NCI-H1092 treated with DMSO at 0.1 percent for 48 hours (cell line): ENCODE measurements around the gene VWCE.
"Not testable (repeated sequence)": the region's sequence is repeated elsewhere in the genome, so short reads cannot be mapped to it uniquely, and the experiment has no call there.

Experiments
- DNase-seq: peaks from one replicate; lab custom pipeline; 2025; lab: John Stamatoyannopoulos, UW

Gene VWCE

GRCh38 chr11:61254403-61255025 is 40.6 kb downstream of the VWCE start:
- peak; percentile 53 for DNase-seq

GRCh38 chr11:61252332-61252731 is 42.8 kb downstream of the VWCE start:
- not testable (repeated sequence) for DNase-seq

DNA sequence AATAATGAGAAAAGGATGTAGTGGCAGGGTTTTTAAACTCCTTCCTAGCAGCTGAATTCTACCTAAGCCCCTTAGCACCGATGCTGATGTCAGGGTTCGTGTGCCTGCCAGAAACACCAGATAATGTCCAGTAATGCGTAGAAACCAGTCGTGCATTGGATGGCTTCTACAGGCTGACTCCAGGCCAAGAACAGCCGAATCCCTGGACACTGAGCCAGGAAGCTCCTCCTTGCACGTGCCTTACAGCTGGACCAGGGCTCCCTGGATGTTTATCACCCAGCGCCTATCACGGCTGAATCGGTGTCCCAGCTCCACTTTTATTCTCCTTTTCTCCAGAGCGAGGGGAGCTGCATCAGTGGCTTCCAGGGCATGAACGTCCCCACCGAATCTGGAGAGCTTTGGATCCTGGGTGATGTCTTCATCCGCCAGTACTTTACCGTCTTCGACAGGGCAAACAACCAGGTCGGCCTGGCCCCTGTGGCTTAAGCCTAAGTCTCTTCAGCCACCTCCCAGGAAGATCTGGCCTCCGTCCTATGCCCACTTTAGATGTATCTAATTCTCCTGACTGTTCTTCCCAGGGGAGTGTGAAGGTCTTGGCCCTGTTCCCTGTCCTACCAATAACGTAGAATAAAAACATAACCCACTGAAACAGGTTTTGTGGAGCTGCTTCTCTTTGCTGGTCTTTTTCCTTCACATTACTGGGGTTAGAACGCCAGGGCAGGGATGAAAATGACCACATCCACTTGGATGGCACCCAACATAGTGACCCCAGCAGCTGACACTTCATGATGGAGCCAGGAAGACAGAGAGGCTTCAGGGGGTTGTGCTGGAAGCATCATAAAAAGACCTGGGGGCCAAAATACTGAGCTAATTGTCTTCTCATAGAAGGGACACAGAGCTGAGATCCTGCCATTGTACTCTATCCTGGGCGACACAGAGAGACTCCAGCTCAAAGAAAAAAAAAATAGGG is 44.0 kb downstream of the VWCE start:
- DNase-seq, result not testable (repeated sequence)

DNA sequence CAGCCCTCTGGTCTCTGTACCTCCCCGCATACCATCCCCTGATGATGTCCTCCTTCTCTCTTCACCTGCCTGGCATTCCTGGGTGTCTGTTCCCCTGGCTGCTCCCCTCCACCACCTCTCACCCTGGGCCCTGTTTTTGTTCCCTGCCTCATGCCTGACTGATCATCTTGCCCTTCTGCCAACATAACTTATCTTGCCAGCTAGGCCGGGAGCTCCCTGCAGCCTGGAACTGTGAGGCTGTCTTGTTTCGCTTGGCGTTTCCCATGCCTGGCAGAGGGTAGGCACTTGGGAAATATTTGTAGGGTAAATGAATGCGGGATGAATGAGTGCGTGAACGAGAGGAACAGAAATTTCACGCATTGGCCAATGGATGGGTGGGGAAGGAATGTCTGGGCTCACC is 45.9 kb downstream of the VWCE start:
- DNase-seq, result not testable (repeated sequence)

- DNase-seq, result not testable (repeated sequence)
Measured at GRCh38 chr11:61248071-61248470, 47.0 kb downstream of the VWCE start.

GRCh38 chr11:61245284-61245964 is 49.7 kb downstream of the VWCE start:
- DNase-seq, result not testable (repeated sequence)

DNA sequence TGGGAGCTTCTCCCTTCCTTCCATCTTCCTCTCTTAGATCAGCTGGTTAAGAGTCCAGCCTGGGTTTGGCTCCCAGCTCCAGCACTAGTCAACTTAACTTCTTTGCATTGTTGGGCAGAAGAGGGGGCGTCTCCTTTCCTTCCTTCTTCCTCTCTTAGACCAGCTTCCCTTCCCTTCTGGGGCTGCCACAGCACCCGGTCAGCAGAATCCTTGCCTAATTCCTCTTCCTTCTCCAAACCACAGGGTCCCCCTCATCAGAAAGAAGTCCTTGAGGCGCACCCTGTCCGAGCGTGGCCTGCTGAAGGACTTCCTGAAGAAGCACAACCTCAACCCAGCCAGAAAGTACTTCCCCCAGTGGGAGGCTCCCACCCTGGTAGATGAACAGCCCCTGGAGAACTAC is 53.6 kb downstream of the VWCE start:
- DNase-seq, result not testable (repeated sequence)

DNA sequence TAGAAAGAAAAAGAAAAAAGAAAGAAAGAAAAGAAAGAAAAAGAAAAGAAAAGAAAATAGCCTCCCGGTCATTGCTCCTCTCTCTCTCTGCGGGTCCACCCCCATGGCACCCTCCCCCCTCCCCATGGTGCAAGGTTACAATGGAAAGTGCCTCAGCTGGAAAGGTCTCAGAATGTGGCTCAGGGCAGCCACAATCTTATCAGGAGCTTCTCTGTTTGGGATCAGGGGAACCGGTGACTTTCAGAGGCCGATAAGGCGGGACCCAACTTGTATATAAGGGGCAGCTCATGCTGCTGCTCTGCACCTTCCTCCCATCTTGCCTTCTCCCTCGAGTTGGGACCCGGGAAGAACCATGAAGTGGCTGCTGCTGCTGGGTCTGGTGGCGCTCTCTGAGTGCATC is 54.2 kb downstream of the VWCE start, which contains the start of gene PGA5:
TSS of gene PGA5 (plus strand) at position 301 of the 400 bp plus-strand sequence. CDS start at position 353, 52 bp downstream.
- not testable (repeated sequence) for DNase-seq

DNA sequence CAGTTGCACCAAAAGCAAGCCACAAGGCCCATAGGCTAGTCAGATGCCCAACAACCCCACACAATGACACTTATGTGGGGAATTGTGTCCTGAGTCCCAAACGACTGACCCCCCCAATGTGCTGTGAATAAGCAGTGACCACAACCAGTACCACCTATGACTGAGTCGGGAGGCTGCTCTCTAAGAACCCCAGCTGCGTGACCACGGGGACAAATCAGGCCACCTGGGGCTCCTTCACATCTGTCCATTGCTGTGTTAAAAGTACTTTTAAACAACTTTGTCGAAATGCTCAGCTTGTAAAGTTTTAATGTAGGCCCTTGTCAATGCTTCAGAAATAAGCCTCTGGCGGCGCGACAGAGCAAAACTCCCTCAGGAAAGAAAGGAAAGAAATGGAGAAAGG is 54.8 kb downstream of the VWCE start:
- DNase-seq, result not testable (repeated sequence)

DNA sequence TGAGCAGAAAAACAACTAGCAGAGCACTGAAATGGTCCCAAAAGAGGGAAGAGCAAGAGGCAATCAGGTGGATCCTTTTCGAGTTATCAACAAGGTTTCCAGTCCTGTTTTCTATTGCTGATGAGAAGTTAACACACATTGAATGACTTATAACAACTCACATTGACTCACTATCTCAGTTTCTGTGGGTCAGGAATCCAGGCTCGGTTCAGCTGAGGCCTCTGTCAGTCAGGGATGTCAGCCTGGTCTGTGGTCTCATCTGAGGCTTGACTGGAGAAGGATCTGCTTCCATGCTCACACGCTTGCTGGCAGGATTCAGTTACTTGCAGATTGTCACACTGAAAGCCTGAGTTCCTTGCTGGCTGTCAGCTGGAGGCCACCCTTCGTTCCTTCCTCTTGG is 58.0 kb downstream of the VWCE start:
- DNase-seq, result not testable (repeated sequence)

DNA sequence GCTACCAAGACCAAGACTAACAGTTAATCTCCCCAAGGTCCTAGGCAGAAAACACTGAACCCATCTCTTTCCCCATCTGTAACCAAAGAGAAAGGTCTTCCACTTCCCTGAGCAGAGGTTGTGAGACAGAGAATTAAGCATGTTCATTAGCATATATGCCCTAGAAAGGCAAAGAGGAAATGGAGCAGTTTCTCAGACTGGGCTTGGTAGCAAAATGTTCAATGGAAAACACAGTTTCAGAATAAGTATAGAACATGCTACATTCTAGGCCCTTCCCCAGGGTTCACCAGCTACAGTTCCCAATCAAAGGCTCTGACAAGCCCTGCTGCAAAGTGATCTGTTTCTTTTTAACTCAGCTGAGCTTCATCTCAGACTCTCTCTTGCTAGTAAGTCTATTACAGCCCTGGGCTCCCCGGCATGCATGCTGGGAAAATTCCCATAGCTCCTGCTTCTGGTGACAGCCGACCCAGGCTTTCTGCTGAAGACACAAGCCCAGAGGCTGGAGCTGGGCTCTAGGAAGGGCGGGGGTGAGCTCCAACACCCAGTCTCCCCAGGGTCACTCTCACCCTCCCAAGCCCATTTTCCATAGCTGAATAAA is 62.5 kb downstream of the VWCE start:
- DNase-seq, result not testable (repeated sequence)

GRCh38 chr11:61231585-61231984 is 63.5 kb downstream of the VWCE start:
- not testable (repeated sequence) for DNase-seq

DNA sequence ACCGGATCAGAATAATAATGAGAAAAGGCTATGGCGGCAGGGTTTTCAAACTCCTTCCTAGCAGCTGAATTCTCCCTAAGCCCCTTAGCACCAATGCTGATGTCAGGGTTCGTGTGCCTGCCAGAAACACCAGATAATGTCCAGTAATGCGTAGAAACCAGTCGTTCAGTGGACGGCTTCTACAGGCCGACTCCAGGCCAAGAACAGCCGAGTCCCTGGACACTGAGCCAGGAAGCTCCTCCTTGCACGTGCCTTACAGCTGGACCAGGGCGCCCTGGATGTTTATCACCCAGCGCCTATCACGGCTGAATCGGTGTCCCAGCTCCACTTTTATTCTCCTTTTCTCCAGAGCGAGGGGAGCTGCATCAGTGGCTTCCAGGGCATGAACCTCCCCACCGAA is 64.1 kb downstream of the VWCE start:
- DNase-seq, result not testable (repeated sequence)

GRCh38 chr11:61229458-61229857 is 65.7 kb downstream of the VWCE start:
- not testable (repeated sequence) for DNase-seq

DNA sequence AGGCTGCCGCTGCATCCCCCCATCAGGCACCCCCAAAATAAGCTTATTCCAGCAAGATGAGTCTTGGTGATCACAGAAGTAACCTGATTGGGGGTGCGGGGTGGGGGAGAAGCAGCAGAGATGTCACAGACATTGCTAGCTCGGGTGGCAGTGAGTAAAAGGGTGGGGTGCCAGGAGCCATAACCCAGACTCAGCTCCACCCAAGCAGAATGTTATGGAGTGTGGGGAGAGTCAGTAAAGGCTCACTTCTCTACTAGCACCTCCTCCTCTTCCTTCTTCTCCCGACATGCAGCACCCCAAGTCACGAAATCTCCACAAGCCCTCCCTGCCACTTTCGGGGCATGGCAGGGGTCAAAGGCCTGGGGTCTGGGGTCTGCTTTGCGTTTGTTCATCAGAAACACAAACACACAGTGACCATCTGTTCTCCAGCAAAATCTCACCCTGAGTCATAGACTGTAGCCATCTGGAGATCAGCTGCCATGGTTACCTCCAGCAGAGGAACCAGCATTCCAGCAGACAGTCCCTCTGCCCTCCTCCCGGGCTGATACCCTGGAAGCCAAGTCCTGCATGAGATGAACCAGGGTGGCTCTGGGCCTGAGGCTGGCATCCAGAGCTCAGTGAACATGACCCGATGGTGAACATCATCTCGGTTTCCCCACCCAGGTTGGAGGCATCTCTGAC is 68.5 kb downstream of the VWCE start:
- DNase-seq, result not testable (repeated sequence)

DNA sequence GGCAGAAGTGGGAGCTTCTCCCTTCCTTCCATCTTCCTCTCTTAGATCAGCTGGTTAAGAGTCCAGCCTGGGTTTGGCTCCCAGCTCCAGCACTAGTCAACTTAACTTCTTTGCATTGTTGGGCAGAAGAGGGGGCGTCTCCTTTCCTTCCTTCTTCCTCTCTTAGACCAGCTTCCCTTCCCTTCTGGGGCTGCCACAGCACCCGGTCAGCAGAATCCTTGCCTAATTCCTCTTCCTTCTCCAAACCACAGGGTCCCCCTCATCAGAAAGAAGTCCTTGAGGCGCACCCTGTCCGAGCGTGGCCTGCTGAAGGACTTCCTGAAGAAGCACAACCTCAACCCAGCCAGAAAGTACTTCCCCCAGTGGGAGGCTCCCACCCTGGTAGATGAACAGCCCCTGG is 72.4 kb downstream of the VWCE start:
- DNase-seq, result not testable (repeated sequence)

DNA sequence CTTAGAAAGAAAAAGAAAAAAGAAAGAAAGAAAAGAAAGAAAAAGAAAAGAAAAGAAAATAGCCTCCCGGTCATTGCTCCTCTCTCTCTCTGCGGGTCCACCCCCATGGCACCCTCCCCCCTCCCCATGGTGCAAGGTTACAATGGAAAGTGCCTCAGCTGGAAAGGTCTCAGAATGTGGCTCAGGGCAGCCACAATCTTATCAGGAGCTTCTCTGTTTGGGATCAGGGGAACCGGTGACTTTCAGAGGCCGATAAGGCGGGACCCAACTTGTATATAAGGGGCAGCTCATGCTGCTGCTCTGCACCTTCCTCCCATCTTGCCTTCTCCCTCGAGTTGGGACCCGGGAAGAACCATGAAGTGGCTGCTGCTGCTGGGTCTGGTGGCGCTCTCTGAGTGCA is 73.1 kb downstream of the VWCE start, which contains the start of gene PGA4:
TSS of gene PGA4 (plus strand) at position 301 of the 400 bp plus-strand sequence. CDS start at position 355, 54 bp downstream.
- not testable (repeated sequence) for DNase-seq

DNA sequence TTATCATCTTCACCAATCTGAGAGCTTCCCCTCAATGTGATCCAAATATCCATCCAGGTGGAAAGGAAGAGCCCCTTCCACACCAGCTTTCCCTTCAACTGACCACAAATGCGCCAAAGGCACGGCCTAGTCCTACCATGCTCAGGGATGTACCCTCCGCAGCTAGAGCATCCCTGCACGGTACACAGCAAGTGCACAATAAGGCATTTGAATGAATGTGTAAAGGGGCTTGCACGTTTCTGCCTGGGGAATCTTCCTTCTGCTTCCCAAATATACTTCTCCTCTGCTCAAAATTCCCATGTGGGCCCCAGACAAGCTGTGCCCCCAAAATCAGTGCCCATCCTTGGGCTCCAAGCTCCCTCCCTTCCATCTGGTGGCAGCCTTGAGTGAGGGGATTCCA is 76.1 kb downstream of the VWCE start:
- not testable (repeated sequence) for DNase-seq

DNA sequence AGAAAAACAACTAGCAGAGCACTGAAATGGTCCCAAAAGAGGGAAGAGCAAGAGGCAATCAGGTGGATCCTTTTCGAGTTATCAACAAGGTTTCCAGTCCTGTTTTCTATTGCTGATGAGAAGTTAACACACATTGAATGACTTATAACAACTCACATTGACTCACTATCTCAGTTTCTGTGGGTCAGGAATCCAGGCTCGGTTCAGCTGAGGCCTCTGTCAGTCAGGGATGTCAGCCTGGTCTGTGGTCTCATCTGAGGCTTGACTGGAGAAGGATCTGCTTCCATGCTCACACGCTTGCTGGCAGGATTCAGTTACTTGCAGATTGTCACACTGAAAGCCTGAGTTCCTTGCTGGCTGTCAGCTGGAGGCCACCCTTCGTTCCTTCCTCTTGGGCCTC is 76.8 kb downstream of the VWCE start:
- DNase-seq, result not testable (repeated sequence)

DNA sequence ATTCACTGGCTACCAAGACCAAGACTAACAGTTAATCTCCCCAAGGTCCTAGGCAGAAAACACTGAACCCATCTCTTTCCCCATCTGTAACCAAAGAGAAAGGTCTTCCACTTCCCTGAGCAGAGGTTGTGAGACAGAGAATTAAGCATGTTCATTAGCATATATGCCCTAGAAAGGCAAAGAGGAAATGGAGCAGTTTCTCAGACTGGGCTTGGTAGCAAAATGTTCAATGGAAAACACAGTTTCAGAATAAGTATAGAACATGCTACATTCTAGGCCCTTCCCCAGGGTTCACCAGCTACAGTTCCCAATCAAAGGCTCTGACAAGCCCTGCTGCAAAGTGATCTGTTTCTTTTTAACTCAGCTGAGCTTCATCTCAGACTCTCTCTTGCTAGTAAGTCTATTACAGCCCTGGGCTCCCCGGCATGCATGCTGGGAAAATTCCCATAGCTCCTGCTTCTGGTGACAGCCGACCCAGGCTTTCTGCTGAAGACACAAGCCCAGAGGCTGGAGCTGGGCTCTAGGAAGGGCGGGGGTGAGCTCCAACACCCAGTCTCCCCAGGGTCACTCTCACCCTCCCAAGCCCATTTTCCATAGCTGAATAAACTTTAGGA is 81.3 kb downstream of the VWCE start:
- not testable (repeated sequence) for DNase-seq

- DNase-seq, result not testable (repeated sequence)
Measured at GRCh38 chr11:61212202-61212601, 82.9 kb downstream of the VWCE start.
